PC-9 (cell line): ENCODE data around the gene EPHA7. TPM values are rescaled to one million over a fixed set of nuclear protein-coding genes. Genes with fewer than 3 reads are reported as not detected.

Experiments
- BruUV-seq: library from RNA; stranded (reverse); fragments of 400-500 nt; replicated peaks from 2 replicates; lab custom pipeline; 2021; lab: Mats Ljungman, UMichigan
- CTCF ChIA-PET: fragments of 300-600 bp; sonication (Branson Sonifier 250); formaldehyde crosslinking; loops from one replicate; lab custom pipeline; 2022; ENCODE audit warnings: antibody characterized with exemption; lab: Charles Lee
- POLR2A ChIA-PET: fragments of 300-600 bp; sonication (Branson Sonifier 250); formaldehyde crosslinking; loops from one replicate; lab custom pipeline; 2022; ENCODE audit warnings: antibody characterized with exemption; ENCODE audit not compliant: unreplicated experiment; lab: Charles Lee
- DNase-seq, 2 experiments: peaks; one replicate each; pipeline versions ENCODE4 v3.0.0 to v3.0.0-alpha.2; 2015 to 2022; ENCODE audit warnings: mixed read lengths in 1 of 2
- H2AFZ ChIP-seq: fragments of 200-600 bp; sonication (generic); 2 replicates; pipeline ENCODE4 v1.8.1; 2017; ENCODE audit warnings: antibody characterized with exemption
- H3F3A ChIP-seq: fragments of 200-600 bp; sonication (generic); 2 replicates; pipeline ENCODE4 v1.8.1; 2017; ENCODE audit warnings: antibody characterized with exemption, mild to moderate bottlenecking, low read depth; ENCODE audit not compliant: insufficient read depth
- H3K27ac ChIP-seq: fragments of 200-600 bp; sonication (generic); 2 replicates; pipeline ENCODE4 v1.6.1; 2016; ENCODE audit warnings: mixed run types
- H3K27me3 ChIP-seq: fragments of 200-600 bp; sonication (generic); 2 replicates; pipeline ENCODE4 v1.6.1; 2016; ENCODE audit warnings: low read depth, mixed run types; ENCODE audit not compliant: insufficient read depth
- H3K36me3 ChIP-seq: fragments of 200-600 bp; sonication (generic); 2 replicates; pipeline ENCODE4 v1.6.1; 2016; ENCODE audit warnings: low read depth, mixed run types
- H3K4me1 ChIP-seq: fragments of 200-600 bp; sonication (generic); replicated peaks from 2 replicates; pipeline ENCODE4 v1.6.1; 2016; ENCODE audit warnings: mixed run types; ENCODE audit not compliant: insufficient read depth
- H3K4me2 ChIP-seq: fragments of 200-600 bp; sonication (generic); 2 replicates; pipeline ENCODE4 v1.6.1; 2017; ENCODE audit warnings: mixed run types
- H3K4me3 ChIP-seq: fragments of 200-600 bp; sonication (generic); 2 replicates; pipeline ENCODE4 v1.6.1; 2016; ENCODE audit warnings: mixed run types
- H3K79me2 ChIP-seq: fragments of 200-600 bp; sonication (generic); 2 replicates; pipeline ENCODE4 v1.6.1; 2017; ENCODE audit warnings: low read depth, mixed run types
- H3K9me2 ChIP-seq: fragments of 200-600 bp; sonication (generic); 2 replicates; pipeline ENCODE4 v1.8.1; 2017; ENCODE audit warnings: mild to moderate bottlenecking; ENCODE audit not compliant: insufficient read depth
- H3K9me3 ChIP-seq: fragments of 200-600 bp; sonication (generic); 2 replicates; pipeline ENCODE4 v1.8.1; 2016; ENCODE audit warnings: low read depth; ENCODE audit not compliant: insufficient read depth
- H4K20me1 ChIP-seq: fragments of 200-600 bp; sonication (generic); 2 replicates; pipeline ENCODE4 v1.8.1; 2017; ENCODE audit not compliant: insufficient read depth
- CTCF ChIP-seq: fragments of 200-600 bp; sonication (generic); conservative IDR thresholded peaks from 2 replicates; pipeline ENCODE4 v1.6.1; 2017; ENCODE audit warnings: mixed run types, antibody characterized with exemption, mild to moderate bottlenecking, moderate library complexity
- EZH2 ChIP-seq: fragments of 200-600 bp; sonication (generic); IDR thresholded peaks from 2 replicates; pipeline ENCODE4 v1.8.0; 2017; ENCODE audit warnings: antibody characterized with exemption, low read depth
- intact Hi-C: fragments of 100-400 bp; cut with micrococcal nuclease; formaldehyde crosslinking; loops from one replicate; pipeline ENCODE4 v1.10.0; 2022; ENCODE audit not compliant: unreplicated experiment
- total RNA-seq: library from RNA; stranded (reverse); gene quantifications from 2 replicates; pipeline ENCODE4 v1.2.3, GENCODE V29; 2021

The EPHA7 gene
- total RNA-seq, 1 experiment from 2014 or later = 0.57 TPM

DNA sequence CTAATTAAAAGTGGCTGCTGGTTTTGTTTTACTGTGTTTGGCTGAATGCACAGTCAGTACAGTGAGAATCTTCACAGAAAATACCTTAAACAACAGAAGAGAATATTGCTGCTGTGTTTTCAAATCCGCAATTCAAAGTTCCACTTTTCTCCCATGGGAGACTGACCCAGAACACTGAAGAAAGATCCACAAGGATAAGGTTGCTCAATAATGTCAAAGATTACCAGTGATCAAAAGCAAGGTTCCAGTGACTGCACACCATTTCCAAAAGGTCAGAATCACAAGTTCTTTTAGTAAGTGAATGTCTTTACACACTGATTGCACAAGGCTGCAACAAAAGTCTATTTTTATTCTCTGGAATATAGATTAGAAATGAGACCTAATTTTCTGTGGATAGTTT, 82.3 kb downstream of the EPHA7 start:
- Histone ChIP-seq H3K4me3 (no peak overlapping the region), H3K79me2 (no peaks in the 10 kb centered on the region), H4K20me1 (no peaks in the 10 kb centered on the region), H3K36me3 (no peaks in the 10 kb centered on the region), H3K27ac (no peak overlapping the region), H3K4me1 (no peaks in the 10 kb centered on the region), H3K9me2 (no peaks in the 10 kb centered on the region), H2AFZ (no peak overlapping the region), H3F3A (no peaks in the 10 kb centered on the region), H3K27me3 (no peaks in the 10 kb centered on the region), H3K4me2 (no peak overlapping the region), H3K9me3 (no peaks in the 10 kb centered on the region)
- BruUV-seq = no TSS peak
- DNase-seq = no peak
- intact Hi-C loops = no loop called here
- POLR2A ChIA-PET = no interaction called here
- CTCF ChIA-PET = no interaction called here
- no peak for TF ChIP-seq CTCF
- TF ChIP-seq EZH2 = no peak

DNA sequence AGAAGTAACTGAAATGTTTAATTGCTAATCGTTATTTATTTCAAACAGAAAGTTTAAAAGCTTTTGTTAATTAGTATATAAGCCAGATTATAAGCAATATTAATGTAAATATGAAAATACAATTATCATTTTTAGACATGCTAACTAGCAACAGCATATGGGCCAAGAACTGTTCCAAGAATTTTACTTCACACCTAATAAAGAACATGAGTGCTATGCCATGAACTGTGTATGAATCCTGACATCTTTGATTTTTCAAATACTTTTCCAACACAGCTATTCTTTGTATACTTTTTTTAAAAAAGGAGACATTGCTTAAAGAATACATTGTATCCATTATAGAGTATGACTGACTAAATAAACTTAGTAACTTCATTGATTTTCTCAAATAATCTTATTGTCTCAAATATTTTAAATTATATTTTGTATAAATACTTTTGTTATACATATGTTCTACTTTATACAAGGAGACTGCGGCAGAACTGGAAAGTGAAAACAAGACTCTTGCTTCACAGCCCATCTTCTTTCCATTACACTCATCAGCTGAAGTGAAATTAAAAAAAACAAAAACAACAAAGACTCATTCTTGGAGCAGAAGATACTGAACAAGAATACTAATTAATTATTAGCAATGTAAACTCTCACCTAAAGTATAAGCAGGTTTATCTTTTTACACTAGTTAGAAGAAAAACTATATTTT, 89.9 kb downstream of the EPHA7 start:
- Histone ChIP-seq H3K9me3 (no peaks in the 10 kb centered on the region), H3K4me2 (no peak overlapping the region), H3K27me3 (no peaks in the 10 kb centered on the region), H3K9me2 (no peaks in the 10 kb centered on the region), H4K20me1 (no peaks in the 10 kb centered on the region), H3K79me2 (no peaks in the 10 kb centered on the region), H3K27ac (no peak overlapping the region), H3K36me3 (no peaks in the 10 kb centered on the region), H3K4me3 (no peak overlapping the region), H3K4me1 (no peaks in the 10 kb centered on the region), H3F3A (no peaks in the 10 kb centered on the region), H2AFZ (no peak overlapping the region)
- no peak for TF ChIP-seq EZH2
- no peak for TF ChIP-seq CTCF
- no peak for DNase-seq
- BruUV-seq = no TSS peak
- intact Hi-C loops = no loop called here
- CTCF ChIA-PET = no interaction called here
- POLR2A ChIA-PET = no interaction called here

DNA sequence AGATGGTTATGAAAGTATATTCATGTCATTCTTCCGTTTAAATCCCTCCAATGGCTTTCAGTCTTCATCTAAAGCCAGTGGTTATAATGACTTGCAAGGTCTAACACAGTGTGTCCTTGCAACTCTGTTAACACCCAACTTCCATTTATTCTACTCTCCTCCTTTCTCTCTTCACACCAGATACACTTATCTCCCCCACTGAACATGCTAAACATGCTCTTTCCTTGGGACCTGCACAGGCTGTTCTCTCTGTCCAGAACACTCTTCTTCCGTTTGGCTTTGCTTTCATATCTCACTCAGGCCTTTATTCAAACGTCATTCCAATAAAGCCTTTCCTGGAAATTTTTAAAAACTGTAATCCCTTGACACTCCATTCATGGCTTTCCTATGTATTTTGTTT, 91.5 kb downstream of the EPHA7 start:
- Histone ChIP-seq H3K79me2 (no peaks in the 10 kb centered on the region), H3K27me3 (no peaks in the 10 kb centered on the region), H3K4me3 (no peak overlapping the region), H3F3A (no peaks in the 10 kb centered on the region), H2AFZ (no peak overlapping the region), H3K9me3 (no peaks in the 10 kb centered on the region), H3K4me1 (no peaks in the 10 kb centered on the region), H4K20me1 (no peaks in the 10 kb centered on the region), H3K4me2 (no peak overlapping the region), H3K27ac (no peak overlapping the region), H3K9me2 (no peaks in the 10 kb centered on the region), H3K36me3 (no peaks in the 10 kb centered on the region)
- BruUV-seq = no TSS peak
- POLR2A ChIA-PET = no interaction called here
- intact Hi-C loops = no loop called here
- TF ChIP-seq EZH2 (no peak), CTCF (no peak)
- CTCF ChIA-PET = no interaction called here
- DNase-seq = no peak
